Trophoblast cell (in vitro differentiated cells and primary cell): ENCODE measurements around the gene SAMD7.

Experiments used
- DNase-seq, 2 donors: peaks; one replicate each; pipeline ENCODE4 v3.0.0-alpha.2; 2016
- H2AFZ ChIP-seq: 2 replicates; pipeline ENCODE4 v1.6.1; 2013; ENCODE audit warnings: low read length, moderate library complexity, mild to moderate bottlenecking; ENCODE audit not compliant: insufficient read depth, poor library complexity
- H2AK5ac ChIP-seq: 2 replicates; pipeline ENCODE4 v1.6.1; 2013; ENCODE audit warnings: mild to moderate bottlenecking, low read length
- H2BK120ac ChIP-seq: 2 replicates; pipeline ENCODE4 v1.6.1; 2013; ENCODE audit warnings: low read length, mild to moderate bottlenecking, moderate library complexity; ENCODE audit not compliant: insufficient read depth, poor library complexity
- H2BK12ac ChIP-seq: 2 replicates; pipeline ENCODE4 v1.6.1; 2013; ENCODE audit warnings: mild to moderate bottlenecking, low read length, moderate library complexity
- H2BK5ac ChIP-seq: 2 replicates; pipeline ENCODE4 v1.6.1; 2013; ENCODE audit warnings: low read length, low read depth, moderate library complexity, mild to moderate bottlenecking; ENCODE audit not compliant: poor library complexity
- H3K14ac ChIP-seq: 2 replicates; pipeline ENCODE4 v1.6.1; 2013; ENCODE audit warnings: mild to moderate bottlenecking, low read length
- H3K18ac ChIP-seq: 2 replicates; pipeline ENCODE4 v1.6.1; 2013; ENCODE audit warnings: mild to moderate bottlenecking, low read length
- H3K23ac ChIP-seq: 2 replicates; pipeline ENCODE4 v1.6.1; 2013; ENCODE audit warnings: low read length
- H3K27ac ChIP-seq: 2 replicates; pipeline ENCODE4 v1.5.1; 2013; ENCODE audit warnings: low read depth, mild to moderate bottlenecking, inconsistent platforms, low read length, moderate library complexity
- H3K27me3 ChIP-seq: 2 replicates; pipeline ENCODE4 v1.6.1; 2013; ENCODE audit warnings: inconsistent platforms, mild to moderate bottlenecking, low read length, moderate library complexity; ENCODE audit not compliant: insufficient read depth
- H3K36me3 ChIP-seq, 2 experiments: 1 replicate in 1 of 2; 2 replicates in 1 of 2; pipeline ENCODE4 v1.6.1; 2013; ENCODE audit warnings: low read length in 2 of 2, mild to moderate bottlenecking in 2 of 2, moderate library complexity in 1 of 2; ENCODE audit not compliant: insufficient read depth in 2 of 2, control insufficient read depth in 1 of 2
- H3K4ac ChIP-seq: 2 replicates; pipeline ENCODE4 v1.6.1; 2013; ENCODE audit warnings: low read depth, mild to moderate bottlenecking, low read length, moderate library complexity
- H3K4me1 ChIP-seq, 2 experiments: 1 replicate in 1 of 2; 2 replicates in 1 of 2; pipeline ENCODE4 v1.6.1; 2013; ENCODE audit warnings: low read length in 2 of 2, mild to moderate bottlenecking in 2 of 2, moderate library complexity in 1 of 2; ENCODE audit not compliant: insufficient read depth in 2 of 2, control insufficient read depth in 1 of 2
- H3K4me2 ChIP-seq: 2 replicates; pipeline ENCODE4 v1.6.1; 2013; ENCODE audit warnings: inconsistent platforms, mild to moderate bottlenecking, low read length, moderate library complexity
- H3K4me3 ChIP-seq: 2 replicates; pipeline ENCODE4 v1.5.1; 2013; ENCODE audit warnings: mild to moderate bottlenecking, low read depth, low read length, inconsistent platforms
- H3K79me1 ChIP-seq: one replicate; pipeline ENCODE4 v1.6.1; 2013; ENCODE audit warnings: low read length
- H3K79me2 ChIP-seq: 2 replicates; pipeline ENCODE4 v1.6.1; 2013; ENCODE audit warnings: low read length, mild to moderate bottlenecking; ENCODE audit not compliant: control insufficient read depth, insufficient read depth, poor library complexity
- H3K9ac ChIP-seq: 2 replicates; pipeline ENCODE4 v1.6.1; 2013; ENCODE audit warnings: mild to moderate bottlenecking, low read length
- H3K9me3 ChIP-seq: 2 replicates; pipeline ENCODE4 v1.6.1; 2013; ENCODE audit warnings: low read depth, mild to moderate bottlenecking, control low read depth, inconsistent platforms, low read length; ENCODE audit not compliant: insufficient read depth
- H4K12ac ChIP-seq: 2 replicates; pipeline ENCODE4 v1.6.1; 2013; ENCODE audit warnings: low read depth, mild to moderate bottlenecking, low read length, moderate library complexity
- H4K8ac ChIP-seq: 2 replicates; pipeline ENCODE4 v1.6.1; 2013; ENCODE audit warnings: low read depth, mild to moderate bottlenecking, low read length, moderate library complexity
- H4K91ac ChIP-seq: one replicate; pipeline ENCODE4 v1.6.1; 2013; ENCODE audit warnings: low read depth, mild to moderate bottlenecking, low read length, moderate library complexity
- WGBS: extraction: QIAGEN DNeasy Blood & Tissue Kit; methylation state at CpG from one replicate; pipeline ENCODE4 v1.1.7; 2013; ENCODE audit warnings: missing lambda C conversion rate; ENCODE audit not compliant: insufficient read length, insufficient coverage; ENCODE audit errors: extremely low coverage; 5-methylcytosine and 5-hydroxymethylcytosine counted together

The SAMD7 gene

GRCh38 chr3:169923831-169924230 lies 12.5 kb downstream of the SAMD7 start:
- H3K9ac ChIP-seq = no peak overlapping the region
- no CpG with 5 or more reads among the region's 1 CpG for WGBS
- H2AFZ ChIP-seq = no peak overlapping the region
- H3K36me3 ChIP-seq = no peaks in the 10 kb centered on the region
- H3K14ac ChIP-seq = no peak overlapping the region
- no peak overlapping the region for H3K4me2 ChIP-seq
- no peaks in the 10 kb centered on the region for H3K27me3 ChIP-seq
- H2BK12ac ChIP-seq = no peak overlapping the region
- H2AK5ac ChIP-seq = no peak overlapping the region
- H3K4ac ChIP-seq = no peak overlapping the region
- H2BK5ac ChIP-seq = no peak overlapping the region
- H3K9me3 ChIP-seq = no peaks in the 10 kb centered on the region
- no peak overlapping the region for H3K4me3 ChIP-seq
- no peak overlapping the region for H3K27ac ChIP-seq
- no peaks in the 10 kb centered on the region for H3K79me2 ChIP-seq
- H4K8ac ChIP-seq = no peak overlapping the region
- no peak overlapping the region for H2BK120ac ChIP-seq
- H4K91ac ChIP-seq = no peak overlapping the region
- H3K23ac ChIP-seq = no peak overlapping the region
- DNase-seq = no peak
- no peaks in the 10 kb centered on the region for H3K79me1 ChIP-seq
- H3K18ac ChIP-seq = no peak overlapping the region
- no peaks in the 10 kb centered on the region for H3K4me1 ChIP-seq
- H4K12ac ChIP-seq = no peak overlapping the region

DNA sequence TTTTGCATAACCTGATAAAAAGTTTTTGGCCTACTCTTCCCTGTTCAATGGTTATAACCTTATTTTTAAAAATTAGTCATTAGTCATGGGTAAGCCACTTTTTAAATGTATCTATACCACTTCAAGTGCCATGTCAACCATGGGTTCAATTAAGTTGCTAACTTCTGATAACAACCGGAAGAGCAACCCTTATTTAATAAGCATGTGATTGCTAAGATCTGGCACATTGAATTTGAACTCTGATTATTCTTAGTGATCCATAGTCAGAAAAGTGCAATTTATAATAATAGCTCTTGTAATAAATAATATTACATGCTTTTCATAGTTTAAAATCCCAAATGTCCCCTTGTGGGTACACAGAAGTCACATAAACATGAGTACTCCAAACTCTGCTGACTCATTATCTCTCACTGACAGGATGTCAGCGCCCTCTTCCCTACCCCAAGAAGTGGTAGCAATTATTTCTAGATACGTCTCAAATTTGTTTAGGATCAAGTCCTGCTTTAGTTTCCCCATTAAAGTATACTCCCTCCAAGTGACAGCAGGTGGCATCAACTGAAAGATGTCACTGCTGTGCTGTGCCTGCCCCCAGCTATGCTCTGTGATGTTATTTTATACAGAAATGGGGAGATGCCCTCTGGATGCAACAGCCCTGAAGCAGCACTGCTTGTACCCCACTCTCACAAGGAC lies 18.6 kb downstream of the SAMD7 start:
- Histone ChIP-seq H3K14ac (no peak overlapping the region), H3K4me1 (no peaks in the 10 kb centered on the region), H3K27me3 (no peaks in the 10 kb centered on the region), H3K23ac (no peak overlapping the region), H2BK5ac (no peak overlapping the region), H3K9ac (no peak overlapping the region), H2AFZ (no peak overlapping the region), H3K18ac (no peak overlapping the region), H3K79me2 (no peaks in the 10 kb centered on the region), H4K91ac (no peak overlapping the region), H4K8ac (no peak overlapping the region), H3K27ac (no peak overlapping the region), H3K9me3 (peaks cover 1% of the 10 kb centered on the region), H3K4me2 (no peak overlapping the region), H2AK5ac (no peak overlapping the region), H3K4me3 (no peak overlapping the region), H3K36me3 (no peaks in the 10 kb centered on the region), H3K4ac (no peak overlapping the region), H4K12ac (no peak overlapping the region), H2BK120ac (no peak overlapping the region), H3K79me1 (no peaks in the 10 kb centered on the region), H2BK12ac (no peak overlapping the region)
- no peak for DNase-seq
- no CpG with 5 or more reads among the region's 3 CpGs for WGBS

DNA sequence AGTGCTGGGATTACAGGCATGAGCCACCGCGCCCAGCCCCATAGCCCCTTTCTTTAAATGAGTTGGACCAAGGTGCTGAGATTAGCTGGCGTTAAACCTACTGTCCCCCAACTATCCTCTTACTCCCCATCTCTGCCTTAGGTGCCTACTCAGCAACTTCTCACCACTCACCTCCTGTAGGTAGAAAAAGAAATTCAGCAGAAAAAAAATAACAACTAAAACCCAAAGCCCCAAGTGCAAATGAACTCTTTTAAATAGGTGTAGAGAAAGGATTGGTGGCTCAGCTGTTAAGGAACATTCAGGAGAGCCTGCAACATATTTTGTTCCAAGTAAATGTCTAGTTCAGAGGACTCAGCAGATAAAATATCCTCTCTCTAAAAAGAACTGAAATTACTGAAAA lies 19.5 kb downstream of the SAMD7 start:
- no peak overlapping the region for H3K18ac ChIP-seq
- H4K8ac ChIP-seq = no peak overlapping the region
- WGBS = no CpG with 5 or more reads among the region's 3 CpGs
- no peak overlapping the region for H3K9ac ChIP-seq
- H2AFZ ChIP-seq = no peak overlapping the region
- no peak overlapping the region for H2BK5ac ChIP-seq
- no peaks in the 10 kb centered on the region for H3K4me1 ChIP-seq
- no peak overlapping the region for H3K27ac ChIP-seq
- DNase-seq = no peak
- H3K27me3 ChIP-seq = no peaks in the 10 kb centered on the region
- H4K91ac ChIP-seq = no peak overlapping the region
- H3K4ac ChIP-seq = no peak overlapping the region
- no peak overlapping the region for H4K12ac ChIP-seq
- H2BK12ac ChIP-seq = no peak overlapping the region
- H3K9me3 ChIP-seq = peaks cover 1% of the 10 kb centered on the region
- H2BK120ac ChIP-seq = no peak overlapping the region
- no peak overlapping the region for H2AK5ac ChIP-seq
- H3K79me2 ChIP-seq = no peaks in the 10 kb centered on the region
- H3K79me1 ChIP-seq = no peaks in the 10 kb centered on the region
- no peaks in the 10 kb centered on the region for H3K36me3 ChIP-seq
- no peak overlapping the region for H3K23ac ChIP-seq
- no peak overlapping the region for H3K4me3 ChIP-seq
- H3K4me2 ChIP-seq = no peak overlapping the region
- no peak overlapping the region for H3K14ac ChIP-seq

GRCh38 chr3:169931747-169932520 lies 20.6 kb downstream of the SAMD7 start:
- Histone ChIP-seq H4K12ac (no peak overlapping the region), H3K79me2 (no peaks in the 10 kb centered on the region), H2AFZ (no peak overlapping the region), H3K27ac (no peak overlapping the region), H3K18ac (no peak overlapping the region), H3K9ac (no peak overlapping the region), H2BK5ac (no peak overlapping the region), H2BK120ac (no peak overlapping the region), H4K8ac (no peak overlapping the region), H3K4me2 (no peak overlapping the region), H4K91ac (no peak overlapping the region), H2BK12ac (no peak overlapping the region), H3K4me1 (no peaks in the 10 kb centered on the region), H3K79me1 (no peaks in the 10 kb centered on the region), H2AK5ac (no peak overlapping the region), H3K9me3 (peaks cover 1% of the 10 kb centered on the region), H3K23ac (no peak overlapping the region), H3K4ac (no peak overlapping the region), H3K36me3 (no peaks in the 10 kb centered on the region), H3K4me3 (no peak overlapping the region), H3K27me3 (no peaks in the 10 kb centered on the region), H3K14ac (no peak overlapping the region)
- peak in 1 of 2 donors; percentile 76 for DNase-seq
- WGBS = no CpG with 5 or more reads among the region's 14 CpGs
